CD4-positive, alpha-beta T cell (primary cell): ENCODE data around the gene MAST4. TPM values are rescaled to one million over a fixed set of nuclear protein-coding genes. Genes with fewer than 3 reads are reported as not detected.

Experiments
- ATAC-seq: fragments of 200-7000 bp; cut with Tn5 transposase; one replicate; pipeline ENCODE4 v1.10.0; 2022; ENCODE audit warnings: mild to moderate bottlenecking; ENCODE audit not compliant: poor library complexity
- CTCF ChIA-PET: fragments of 350-600 bp; sonication (Branson Sonifier 250); formaldehyde crosslinking; loops from one replicate; lab custom pipeline; 2021; ENCODE audit warnings: antibody characterized with exemption, inconsistent platforms; lab: Charles Lee
- POLR2A ChIA-PET: fragments of 350-600 bp; sonication (Branson Sonifier 250); formaldehyde crosslinking; loops from one replicate; lab custom pipeline; 2021; ENCODE audit warnings: antibody characterized with exemption, inconsistent platforms; lab: Charles Lee
- DNase-seq, 14 experiments: peaks; one replicate each; pipeline ENCODE4 v3.0.0-alpha.2; 2013 to 2020; ENCODE audit warnings: mixed read lengths in 2 of 14
- H3K27ac ChIP-seq, 2 donors: one replicate each; pipeline versions ENCODE4 v1.5.1 to v1.7.0; 2013; ENCODE audit warnings: low read length in 2 of 2, low read depth in 1 of 2, mild to moderate bottlenecking in 1 of 2
- H3K27me3 ChIP-seq, 2 experiments: 1 replicate in 1 of 2; 2 replicates in 1 of 2; pipeline versions ENCODE4 v1.6.1 to v1.7.0; 2013; ENCODE audit warnings: low read length in 2 of 2, control low read depth in 1 of 2, mild to moderate bottlenecking in 1 of 2, moderate library complexity in 1 of 2; ENCODE audit not compliant: insufficient read depth in 2 of 2, control insufficient read depth in 1 of 2
- H3K36me3 ChIP-seq: one replicate; pipeline ENCODE4 v1.6.1; 2013; ENCODE audit warnings: low read length, control low read depth; ENCODE audit not compliant: insufficient read depth
- H3K4me1 ChIP-seq: one replicate; pipeline ENCODE4 v1.6.1; 2013; ENCODE audit warnings: low read length, control low read depth; ENCODE audit not compliant: insufficient read depth
- H3K4me3 ChIP-seq: one replicate; pipeline ENCODE4 v1.5.1; 2013; ENCODE audit warnings: mild to moderate bottlenecking, low read length, moderate library complexity
- H3K9me3 ChIP-seq, 2 experiments: 1 replicate in 1 of 2; 2 replicates in 1 of 2; pipeline versions ENCODE4 v1.6.1 to v1.7.0; 2013; ENCODE audit warnings: low read length in 2 of 2, mild to moderate bottlenecking in 2 of 2, control low read depth in 1 of 2, moderate library complexity in 1 of 2; ENCODE audit not compliant: control insufficient read depth in 1 of 2, insufficient read depth in 1 of 2
- H3K27ac Mint-ChIP-seq: one replicate; pipeline ENCODE4 v1.8.0; 2020; ENCODE audit warnings: mixed read lengths
- H3K27me3 Mint-ChIP-seq: one replicate; pipeline ENCODE4 v1.8.0; 2021; ENCODE audit warnings: mixed read lengths
- H3K36me3 Mint-ChIP-seq: one replicate; pipeline ENCODE4 v1.8.0; 2021; ENCODE audit warnings: low read depth, mixed read lengths
- H3K4me1 Mint-ChIP-seq: one replicate; pipeline ENCODE4 v1.8.0; 2021; ENCODE audit warnings: low read depth, mixed read lengths
- H3K4me3 Mint-ChIP-seq: one replicate; pipeline ENCODE4 v1.8.0; 2020; ENCODE audit warnings: mild to moderate bottlenecking, mixed read lengths
- H3K9me3 Mint-ChIP-seq: one replicate; pipeline ENCODE4 v1.8.0; 2020; ENCODE audit warnings: mixed read lengths
- CTCF ChIP-seq: fragments of 200-600 bp; IDR thresholded peaks from one replicate; pipeline ENCODE4 v1.8.0; 2022; ENCODE audit warnings: antibody characterized with exemption, mild to moderate bottlenecking
- intact Hi-C, 2 experiments: fragments of 100-400 bp; cut with DNase I in 1 of 2; cut with micrococcal nuclease in 1 of 2; formaldehyde crosslinking; loops; one replicate each; pipeline versions ENCODE4 v1.15.1 to v1.9.0; 2023 to 2025; cut with DNase I, micrococcal nuclease
- total RNA-seq, 174 experiments: library from RNA in 2 of 174; stranded (reverse) in 2 of 174; gene quantifications; one replicate each; pipeline ENCODE4 v1.2.3 and lab custom pipeline; 2021 to 2026

MAST4 gene
- total RNA-seq, 2 experiments from 2014 or later, result 21.3 to 21.6 TPM

DNA sequence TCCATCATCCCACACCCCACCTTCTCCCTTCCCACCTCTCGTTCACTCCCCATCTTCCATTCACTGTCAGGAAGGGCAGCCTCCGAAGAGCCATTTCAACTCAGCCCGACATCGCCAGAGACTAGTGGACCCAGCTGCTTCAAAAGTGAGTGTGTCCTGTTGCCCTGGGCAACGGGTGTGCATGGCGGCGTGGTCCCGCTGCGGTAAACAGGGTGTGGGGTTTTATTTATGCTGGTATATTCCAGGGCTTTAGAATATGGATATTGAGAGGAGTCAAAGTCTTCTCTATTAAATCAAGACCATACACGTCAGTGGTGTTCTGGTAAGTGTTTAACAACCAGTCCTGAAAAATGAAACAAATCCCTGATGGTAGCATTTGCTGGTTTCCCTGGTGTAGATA lies 274.5 kb downstream of the MAST4 start:
- H3K36me3 ChIP-seq, result no peaks in the 10 kb centered on the region
- Mint-ChIP-seq H3K27me3 (no peaks in the 10 kb centered on the region), H3K4me1 (no peaks in the 10 kb centered on the region), H3K4me3 (no peak overlapping the region), H3K27ac (no peak overlapping the region), H3K9me3 (no peaks in the 10 kb centered on the region), H3K36me3 (no peaks in the 10 kb centered on the region)
- ChIA-PET CTCF (no interaction called here), POLR2A (no interaction called here)
- DNase-seq (no peak), ATAC-seq (no peak)
- TF ChIP-seq CTCF, result no peak
- no peak overlapping the region for H3K27ac ChIP-seq
- intact Hi-C loops, result no loop called here
- no peaks in the 10 kb centered on the region for H3K9me3 ChIP-seq
- H3K27me3 ChIP-seq, result no peaks in the 10 kb centered on the region
- H3K4me1 ChIP-seq, result no peaks in the 10 kb centered on the region
- no peak overlapping the region for H3K4me3 ChIP-seq

DNA sequence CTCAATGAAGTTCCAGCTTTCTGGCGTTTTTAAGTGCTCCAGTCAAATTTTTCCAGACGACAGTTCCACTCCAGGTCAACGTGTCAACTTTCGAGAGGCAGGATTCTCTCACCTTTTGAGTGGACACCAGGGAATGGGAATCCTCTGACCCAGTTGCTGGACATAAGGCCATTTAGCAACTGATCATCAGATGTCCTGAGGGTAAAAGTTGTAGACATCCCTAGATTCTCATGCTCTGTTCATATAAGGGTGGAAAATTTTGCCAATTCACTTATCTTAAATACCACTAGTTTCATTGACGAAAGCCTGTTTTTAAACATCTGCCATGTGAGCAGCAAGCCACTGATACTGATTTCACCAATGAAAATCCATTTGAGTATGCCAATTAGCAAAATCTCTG lies 275.5 kb downstream of the MAST4 start:
- ATAC-seq (no peak), DNase-seq (no peak)
- Histone ChIP-seq H3K9me3 (no peaks in the 10 kb centered on the region), H3K4me1 (no peaks in the 10 kb centered on the region), H3K4me3 (no peak overlapping the region), H3K27me3 (no peaks in the 10 kb centered on the region), H3K27ac (no peak overlapping the region), H3K36me3 (no peaks in the 10 kb centered on the region)
- H3K27ac Mint-ChIP-seq, result no peak overlapping the region
- no peaks in the 10 kb centered on the region for H3K9me3 Mint-ChIP-seq
- intact Hi-C loops, result no loop called here
- no peaks in the 10 kb centered on the region for H3K4me1 Mint-ChIP-seq
- H3K4me3 Mint-ChIP-seq, result no peak overlapping the region
- no peaks in the 10 kb centered on the region for H3K36me3 Mint-ChIP-seq
- POLR2A ChIA-PET, result no interaction called here
- no peak for TF ChIP-seq CTCF
- CTCF ChIA-PET, result no interaction called here
- no peaks in the 10 kb centered on the region for H3K27me3 Mint-ChIP-seq

- no peaks in the 10 kb centered on the region for H3K9me3 Mint-ChIP-seq
- H3K4me1 Mint-ChIP-seq, result no peaks in the 10 kb centered on the region
- ChIA-PET POLR2A (no interaction called here), CTCF (interaction anchor here (1.2 kb wide), 2 partner anchors 8 to 12 kb away, joined by 3 read pairs; no protein-coding TSS in a partner anchor)
- DNase-seq (no peak), ATAC-seq (no peak)
- H3K36me3 Mint-ChIP-seq, result no peaks in the 10 kb centered on the region
- Histone ChIP-seq H3K27ac (no peak overlapping the region), H3K27me3 (no peaks in the 10 kb centered on the region), H3K4me3 (no peak overlapping the region), H3K4me1 (no peaks in the 10 kb centered on the region), H3K36me3 (no peaks in the 10 kb centered on the region), H3K9me3 (no peaks in the 10 kb centered on the region)
- no peak for TF ChIP-seq CTCF
- intact Hi-C loops, result no loop called here
- H3K27me3 Mint-ChIP-seq, result no peaks in the 10 kb centered on the region
- H3K27ac Mint-ChIP-seq, result no peak overlapping the region
- no peak overlapping the region for H3K4me3 Mint-ChIP-seq
Measured at GRCh38 chr5:66872736-66873331, 276.6 kb downstream of the MAST4 start.
